ENCODE measurements around the gene LACRT.

LACRT gene

GRCh38 chr12:54602661-54603060 lies 32.0 kb downstream of the LACRT start:
- no peak for DNase-seq (ENCODE audit: low read depth in 1 of 2, low spot score in 1 of 2)

GRCh38 chr12:54601841-54602240 lies 32.9 kb downstream of the LACRT start:
- no peak for DNase-seq (ENCODE audit: low read depth in 1 of 2, low spot score in 1 of 2)

- DNase-seq (ENCODE audit: low read depth in 1 of 2, low spot score in 1 of 2), result no peak
Observed at GRCh38 chr12:54598970-54599369, 35.7 kb downstream of the LACRT start.

- DNase-seq (ENCODE audit: low read depth in 1 of 2, low spot score in 1 of 2), result peak; percentile 19 to 36
Observed at GRCh38 chr12:54596526-54596946, 38.2 kb downstream of the LACRT start.

- no peak for DNase-seq (ENCODE audit: low read depth in 1 of 2, low spot score in 1 of 2)
Observed at GRCh38 chr12:54595471-54595870, 39.2 kb downstream of the LACRT start.

GRCh38 chr12:54593725-54594124 lies 41.0 kb downstream of the LACRT start:
- DNase-seq (ENCODE audit: low read depth in 1 of 2, low spot score in 1 of 2), result no peak

- DNase-seq (ENCODE audit: low read depth in 1 of 2, low spot score in 1 of 2), result no peak
Observed at GRCh38 chr12:54593135-54593534, 41.6 kb downstream of the LACRT start.

- DNase-seq (ENCODE audit: low read depth in 1 of 2, low spot score in 1 of 2), result no peak
Observed at GRCh38 chr12:54592316-54592715, 42.4 kb downstream of the LACRT start.

GRCh38 chr12:54590978-54591591 lies 43.6 kb downstream of the LACRT start:
- DNase-seq (ENCODE audit: low read depth in 1 of 2, low spot score in 1 of 2), result no peak

- DNase-seq (ENCODE audit: low read depth in 1 of 2, low spot score in 1 of 2), result no peak
Observed at GRCh38 chr12:54589964-54590363, 44.7 kb downstream of the LACRT start.

- no peak for DNase-seq (ENCODE audit: low read depth in 1 of 2, low spot score in 1 of 2)
Observed at GRCh38 chr12:54588890-54589267, 45.8 kb downstream of the LACRT start.

GRCh38 chr12:54588110-54588889 lies 46.4 kb downstream of the LACRT start, which contains the start of gene PPP1R1A:
PPP1R1A (minus strand) TSS chr12:54588659; CDS start chr12:54588488, 171 bp downstream.
- DNase-seq (ENCODE audit: low read depth in 1 of 2, low spot score in 1 of 2), result no peak

- no peak for DNase-seq (ENCODE audit: low read depth in 1 of 2, low spot score in 1 of 2)
Observed at GRCh38 chr12:54587315-54587873, 47.3 kb downstream of the LACRT start.

GRCh38 chr12:54586620-54587019 lies 48.1 kb downstream of the LACRT start:
- no peak for DNase-seq (ENCODE audit: low read depth in 1 of 2, low spot score in 1 of 2)

- DNase-seq (ENCODE audit: low read depth in 1 of 2, low spot score in 1 of 2), result no peak
Observed at GRCh38 chr12:54585243-54585642, 49.5 kb downstream of the LACRT start.

GRCh38 chr12:54584128-54584527 lies 50.6 kb downstream of the LACRT start:
- DNase-seq (ENCODE audit: low read depth in 1 of 2, low spot score in 1 of 2), result no peak

- DNase-seq (ENCODE audit: low read depth in 1 of 2, low spot score in 1 of 2), result no peak
Observed at GRCh38 chr12:54583726-54584125, 51.0 kb downstream of the LACRT start.

GRCh38 chr12:54581412-54581811 lies 53.3 kb downstream of the LACRT start:
- DNase-seq (ENCODE audit: low read depth in 1 of 2, low spot score in 1 of 2), result no peak

All from stimulated activated CD4-positive, alpha-beta T cell treated with anti-CD3 and anti-CD28 coated beads, Interleukin-15, amount 100 ng/mL, for 1 hour (primary cell).